IMR-90 (cell line): Measurements from ENCODE around the gene MPPED2. TPM values are rescaled to one million over a fixed set of nuclear protein-coding genes. Genes with fewer than 3 reads are reported as not detected.

ENCODE experiments used
- ATAC-seq: fragments of 200-7000 bp; cut with Tn5 transposase; 2 replicates; pipeline ENCODE4 v1.9.1; 2020; ENCODE audit warnings: low read depth, mild to moderate bottlenecking, moderate library complexity
- BruUV-seq: library from RNA; stranded (reverse); fragments of 400-500 nt; replicated peaks from 2 replicates; lab custom pipeline; 2021; lab: Mats Ljungman, UMichigan
- CTCF ChIA-PET: fragments of 300-600 bp; formaldehyde crosslinking; extraction: SDS; loops from one replicate; lab custom pipeline; 2021; ENCODE audit warnings: antibody characterized with exemption; lab: Yijun Ruan, JAX
- POLR2A ChIA-PET: fragments of 300-600 bp; sonication (Branson Sonifier 250); formaldehyde crosslinking; loops from one replicate; lab custom pipeline; 2022; ENCODE audit warnings: antibody characterized with exemption; ENCODE audit not compliant: unreplicated experiment; lab: Charles Lee
- DNase-seq: peaks from one replicate; pipeline ENCODE4 v3.0.0; 2013
- H2AFZ ChIP-seq: replicated peaks from 2 replicates; pipeline ENCODE3; 2013; ENCODE audit warnings: low read length, mild to moderate bottlenecking; ENCODE audit not compliant: poor library complexity
- H2AK5ac ChIP-seq: 2 replicates; pipeline ENCODE4 v1.6.1; 2013; ENCODE audit warnings: low read depth, low read length, inconsistent platforms
- H2AK9ac ChIP-seq: replicated peaks from 2 replicates; pipeline ENCODE3; 2013; ENCODE audit warnings: mild to moderate bottlenecking, low read depth, low read length, moderate library complexity; ENCODE audit not compliant: poor library complexity
- H2BK120ac ChIP-seq: 2 replicates; pipeline ENCODE4 v1.6.1; 2013; ENCODE audit warnings: low read depth, low read length, inconsistent platforms
- H2BK15ac ChIP-seq: 3 replicates; pipeline ENCODE4 v1.6.1; 2013; ENCODE audit warnings: low read depth, low read length, inconsistent platforms
- H2BK20ac ChIP-seq: 2 replicates; pipeline ENCODE4 v1.6.1; 2013; ENCODE audit warnings: low read depth, mild to moderate bottlenecking, inconsistent platforms, low read length, moderate library complexity
- H2BK5ac ChIP-seq: 2 replicates; pipeline ENCODE4 v1.6.1; 2013; ENCODE audit warnings: mild to moderate bottlenecking, low read depth, low read length, inconsistent platforms; ENCODE audit not compliant: poor library complexity, severe bottlenecking
- H3K14ac ChIP-seq: replicated peaks from 2 replicates; pipeline ENCODE4 v1.6.1; 2013; ENCODE audit warnings: low read depth, low read length, inconsistent platforms
- H3K18ac ChIP-seq: 2 replicates; pipeline ENCODE4 v1.6.1; 2013; ENCODE audit warnings: low read depth, low read length, control low read depth
- H3K23ac ChIP-seq: 2 replicates; pipeline ENCODE4 v1.6.1; 2013; ENCODE audit warnings: low read depth, low read length, inconsistent platforms
- H3K27ac ChIP-seq: 2 replicates; pipeline ENCODE4 v1.5.1; 2013; ENCODE audit warnings: mild to moderate bottlenecking, control low read depth, low read length; ENCODE audit not compliant: insufficient read depth
- H3K27me3 ChIP-seq: 2 replicates; pipeline ENCODE4 v1.6.1; 2013; ENCODE audit warnings: low read length; ENCODE audit not compliant: control insufficient read depth, insufficient read depth
- H3K36me3 ChIP-seq: 2 replicates; pipeline ENCODE4 v1.6.1; 2013; ENCODE audit warnings: low read length, mixed read lengths; ENCODE audit not compliant: control insufficient read depth, insufficient read depth
- H3K4ac ChIP-seq: 2 replicates; pipeline ENCODE4 v1.6.1; 2013; ENCODE audit warnings: low read depth, low read length, inconsistent platforms
- H3K4me1 ChIP-seq: 2 replicates; pipeline ENCODE4 v1.6.1; 2013; ENCODE audit warnings: low read length, mixed read lengths; ENCODE audit not compliant: control insufficient read depth, insufficient read depth
- H3K4me2 ChIP-seq: 2 replicates; pipeline ENCODE4 v1.6.1; 2013; ENCODE audit warnings: low read depth, mild to moderate bottlenecking, control low read depth, low read length, moderate library complexity
- H3K4me3 ChIP-seq: 2 replicates; pipeline ENCODE4 v1.5.1; 2013; ENCODE audit warnings: low read depth, mild to moderate bottlenecking, control low read depth, low read length, moderate library complexity; ENCODE audit not compliant: insufficient read depth
- H3K56ac ChIP-seq: 2 replicates; pipeline ENCODE4 v1.6.1; 2013; ENCODE audit warnings: low read length, inconsistent platforms; ENCODE audit not compliant: insufficient read depth; ENCODE audit errors: extremely low read depth
- H3K79me1 ChIP-seq, 2 experiments: 2 replicates each; pipeline ENCODE4 v1.6.1; 2013; ENCODE audit warnings: low read length in 2 of 2, inconsistent platforms in 1 of 2, low read depth in 1 of 2
- H3K9ac ChIP-seq: 2 replicates; pipeline ENCODE4 v1.6.1; 2013; ENCODE audit warnings: low read depth, low read length, control low read depth
- H3K9me1 ChIP-seq: 2 replicates; pipeline ENCODE4 v1.6.1; 2013; ENCODE audit warnings: low read length, inconsistent platforms; ENCODE audit not compliant: insufficient read depth
- H3K9me3 ChIP-seq: 2 replicates; pipeline ENCODE4 v1.6.1; 2013; ENCODE audit warnings: low read length; ENCODE audit not compliant: control insufficient read depth, insufficient read depth
- H4K20me1 ChIP-seq: 2 replicates; pipeline ENCODE4 v1.6.1; 2013; ENCODE audit warnings: low read length, inconsistent platforms; ENCODE audit not compliant: insufficient read depth
- H4K5ac ChIP-seq: 2 replicates; pipeline ENCODE4 v1.6.1; 2013; ENCODE audit warnings: mild to moderate bottlenecking, low read depth, low read length, control low read depth
- H4K8ac ChIP-seq, 2 experiments: 2 replicates each; pipeline ENCODE4 v1.6.1; 2013; ENCODE audit warnings: low read depth in 2 of 2, low read length in 2 of 2, control low read depth in 1 of 2, inconsistent platforms in 1 of 2
- H4K91ac ChIP-seq: 2 replicates; pipeline ENCODE4 v1.6.1; 2013; ENCODE audit warnings: low read depth, low read length, inconsistent platforms; ENCODE audit not compliant: insufficient read depth
- FOS ChIP-seq: fragments of 150-350 bp; IDR thresholded peaks from 2 replicates; pipeline ENCODE4 v1.6.1; 2016; ENCODE audit warnings: low read depth, low read length
- WGBS, 2 experiments: methylation state at CpG; one replicate each; pipeline versions ENCODE4 v1.1.5 to v1.1.7; 2013; ENCODE audit warnings: missing lambda C conversion rate in 2 of 2; ENCODE audit not compliant: insufficient read length in 1 of 2; ENCODE audit errors: extremely low coverage in 2 of 2; 5-methylcytosine and 5-hydroxymethylcytosine counted together
- dilution Hi-C: fragments of 300-500 bp; cut with HindIII; formaldehyde crosslinking; loops from one replicate; pipeline ENCODE4 v1.14.3; 2018; ENCODE audit warnings: low sequenced_read_pairs; ENCODE audit not compliant: unreplicated experiment
- in situ Hi-C: fragments of 300-500 bp; cut with MboI; formaldehyde crosslinking; loops from 3 replicates; pipeline ENCODE4 v1.14.3; 2019; ENCODE audit warnings: low sequenced_read_pairs, inconsistent platforms, mixed read lengths
- intact Hi-C: fragments of 100-400 bp; cut with micrococcal nuclease; formaldehyde crosslinking; loops from 2 replicates; pipeline ENCODE4 v1.10.0; 2022
- polyA plus RNA-seq, 3 experiments: library from polyadenylated mRNA; depleted of rRNA; stranded (reverse); fragments of >200 nt; gene quantifications; 2 replicates each; pipeline ENCODE4 v1.2.3, GENCODE V29; 2012; ENCODE audit warnings: low replicate concordance in 1 of 3
- total RNA-seq: library from RNA; depleted of rRNA; stranded (reverse); fragments of >200 nt; gene quantifications from 2 replicates; pipeline ENCODE4 v1.2.3, GENCODE V29; 2012

The MPPED2 gene
- total and polyA plus RNA-seq, 2 of the 4 experiments (the other 2 are of a cell fraction): 0.10 TPM; not detected in 1

- dilution Hi-C loops: no loop called here
- no peaks in the 10 kb centered on the region for H3K79me1 ChIP-seq
- H3K4ac ChIP-seq: no peak overlapping the region; the same call in 1 of the 2 replicates
- intact Hi-C loops: no loop called here
- peaks cover 45% of the 10 kb centered on the region for H3K27me3 ChIP-seq
- in situ Hi-C loops: no loop called here
- H2BK5ac ChIP-seq: no peak overlapping the region
- H3K9ac ChIP-seq: no peak overlapping the region
- no peak overlapping the region for H3K4me3 ChIP-seq
- no peaks in the 10 kb centered on the region for H3K4me1 ChIP-seq
- POLR2A ChIA-PET: no interaction called here
- no peaks in the 10 kb centered on the region for H4K20me1 ChIP-seq
- CTCF ChIA-PET: no interaction called here
- H2BK20ac ChIP-seq: no peak overlapping the region
- 22% methylated on average over 5 of the region's 29 CpGs; no CpG with 5 or more reads in 1 of the 2 experiments for WGBS, 2 experiments
- H2AK9ac ChIP-seq: no peak overlapping the region
- peaks cover 2% of the 10 kb centered on the region; the same call in 1 of the 2 replicates for H3K9me3 ChIP-seq
- no peak overlapping the region for H4K91ac ChIP-seq
- H2BK120ac ChIP-seq: no peak overlapping the region
- DNase-seq (no peak), ATAC-seq (no peak)
- H3K27ac ChIP-seq: no peak overlapping the region
- no peak overlapping the region for H3K23ac ChIP-seq
- no peak for TF ChIP-seq FOS
- BruUV-seq: no TSS peak
- no peak overlapping the region for H3K14ac ChIP-seq
- no peak overlapping the region for H3K4me2 ChIP-seq
- no peaks in the 10 kb centered on the region for H3K36me3 ChIP-seq
- H4K5ac ChIP-seq: no peak overlapping the region
- peak overlapping the region; percentile 55 for H2AFZ ChIP-seq
- no peak overlapping the region for H4K8ac ChIP-seq
- H3K9me1 ChIP-seq: no peaks in the 10 kb centered on the region
- H3K56ac ChIP-seq: no peak overlapping the region
- no peak overlapping the region for H2BK15ac ChIP-seq
- H3K18ac ChIP-seq: no peak overlapping the region
- no peak overlapping the region for H2AK5ac ChIP-seq
Observed at GRCh38 chr11:30583476-30584280, 2.5 kb downstream of the MPPED2 start.
